B cell (primary cell): ENCODE data around the gene ZNF185.

ENCODE experiments used
- CTCF ChIP-seq: fragments of 200-600 bp; IDR thresholded peaks from one replicate; pipeline ENCODE4 v1.8.0; 2022; ENCODE audit warnings: antibody characterized with exemption, mild to moderate bottlenecking
- EZH2 ChIP-seq: IDR thresholded peaks from 2 replicates; pipeline ENCODE4 v1.6.1; 2012; ENCODE audit warnings: borderline replicate concordance, low read depth, mild to moderate bottlenecking, moderate library complexity, low read length; ENCODE audit not compliant: insufficient read depth, poor library complexity, severe bottlenecking

- TF ChIP-seq CTCF (no peak), EZH2 (no peak)
These were observed 32.5 kb upstream of the ZNF185 start for GRCh38 chrX:152865232-152865920.
